GM19463 (cell line): ENCODE data around the gene SEMA3F.

Experiments used
- ATAC-seq: cut with Tn5 transposase; IDR thresholded peaks from one replicate; pipeline ENCODE4 v1.9.1; 2021; ENCODE audit warnings: mild to moderate bottlenecking, moderate library complexity; ENCODE audit not compliant: unreplicated experiment

SEMA3F gene

GRCh38 chr3:50132421-50133282 is 22.5 kb upstream of the SEMA3F start:
- no peak for ATAC-seq

DNA sequence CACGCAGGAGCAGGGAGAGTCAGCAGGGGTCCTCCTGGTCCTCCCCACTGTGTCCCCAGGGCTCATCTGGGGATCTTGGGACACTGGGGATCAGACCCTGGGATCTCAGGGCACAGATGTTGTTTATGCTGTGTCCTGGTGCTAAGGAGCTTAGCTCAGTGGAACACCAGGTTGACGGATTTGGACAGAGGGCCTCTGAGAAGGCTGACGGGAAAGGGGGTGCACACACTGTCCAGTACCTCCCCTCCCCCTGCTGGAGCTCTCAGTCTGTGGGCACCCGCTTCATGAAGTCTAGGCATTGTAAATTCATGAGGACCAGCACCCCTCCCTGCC is 21.9 kb upstream of the SEMA3F start:
- no peak for ATAC-seq

DNA sequence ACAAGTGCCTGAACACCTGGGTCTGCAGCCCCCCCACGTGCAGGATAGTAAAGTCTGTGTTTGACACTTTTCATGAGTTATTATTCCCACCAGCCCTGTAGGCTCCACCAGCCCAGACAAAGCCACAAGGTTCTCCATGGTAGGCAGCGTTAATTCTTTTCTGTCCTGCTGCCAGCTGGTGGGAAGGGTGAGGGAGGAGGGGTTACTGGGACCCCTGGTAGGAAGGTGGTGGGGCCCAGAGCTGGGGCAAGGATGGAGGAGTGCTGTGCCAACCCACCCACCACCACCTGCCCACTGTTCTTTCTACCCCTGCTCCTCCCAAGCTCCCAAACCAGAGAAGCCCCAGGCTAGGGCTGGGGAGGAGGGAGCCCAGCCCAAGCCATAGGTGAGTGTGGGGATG is 20.8 kb upstream of the SEMA3F start:
- ATAC-seq = no peak

DNA sequence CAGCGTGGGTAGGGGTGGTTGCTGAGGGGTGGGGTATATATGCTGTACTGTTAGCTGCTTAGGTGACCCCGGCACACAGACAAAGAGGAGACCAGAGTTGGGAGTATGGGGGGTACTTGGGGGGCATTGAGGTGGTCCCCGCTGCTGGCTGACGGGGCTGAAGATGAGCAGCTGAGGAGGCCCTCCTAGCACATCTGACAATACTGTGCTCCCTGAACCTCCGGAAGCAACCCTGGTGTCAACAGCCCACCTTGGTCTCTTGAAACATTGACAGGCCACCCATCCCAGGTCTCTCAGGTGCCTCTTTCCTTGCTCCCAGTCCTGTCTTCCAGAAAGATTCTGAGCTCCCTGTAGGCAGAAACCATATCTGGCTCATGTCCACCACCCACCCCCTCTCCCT is 19.2 kb upstream of the SEMA3F start:
- no peak for ATAC-seq

DNA sequence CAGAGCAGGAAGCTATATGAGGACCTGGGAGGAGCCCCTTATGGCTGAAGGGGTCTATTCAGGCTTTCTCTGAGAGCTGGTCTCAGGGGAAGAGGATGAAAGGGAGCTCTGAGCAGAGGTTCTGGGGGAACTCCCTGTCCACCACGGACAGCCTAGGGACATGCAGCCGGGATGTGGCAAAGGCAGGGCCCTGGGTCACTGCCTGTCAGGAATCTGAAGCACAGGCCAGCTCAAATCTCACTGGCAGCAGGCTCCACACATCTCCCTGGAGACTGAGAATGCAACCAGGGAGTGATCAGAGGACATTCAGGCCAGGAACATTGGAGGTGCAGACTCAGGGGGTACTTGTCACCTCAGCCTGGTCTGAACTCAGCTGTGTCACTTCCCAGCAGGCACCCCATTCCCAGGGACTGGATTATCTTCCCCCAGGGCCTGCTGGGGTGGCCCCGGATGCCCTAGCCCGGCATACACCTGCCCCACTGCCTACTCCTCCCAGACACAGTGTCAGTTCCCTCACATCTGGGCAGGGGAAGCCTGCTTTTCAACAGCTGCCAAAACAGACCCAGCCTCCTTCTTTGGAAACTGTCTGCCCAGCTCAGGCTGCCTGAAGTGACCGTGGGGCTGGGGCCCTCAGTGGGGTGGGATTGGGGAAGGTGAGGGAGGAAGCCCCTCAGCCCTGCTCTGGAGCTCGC is 18.3 kb upstream of the SEMA3F start:
- ATAC-seq = no peak

DNA sequence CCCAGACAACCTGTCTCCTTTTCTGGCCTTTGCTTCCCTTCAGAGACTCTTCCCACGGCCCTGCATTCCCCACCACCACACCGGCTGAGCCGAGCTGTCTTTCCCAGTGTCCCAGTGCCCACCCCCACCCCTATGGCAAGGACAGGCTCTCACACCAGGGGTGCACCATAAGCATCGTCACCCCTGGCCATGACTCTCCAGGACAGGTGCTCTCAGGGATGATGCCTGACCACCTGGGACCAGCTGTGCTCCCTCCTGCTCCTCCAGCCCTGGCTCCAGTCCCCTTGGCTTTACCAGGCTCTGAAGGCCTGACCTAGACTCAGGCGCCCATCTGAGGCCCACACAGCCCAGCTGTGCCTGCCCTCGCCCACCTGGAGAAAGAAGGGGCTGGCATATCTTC is 17.6 kb upstream of the SEMA3F start:
- no peak for ATAC-seq

GRCh38 chr3:50138266-50139200 is 16.6 kb upstream of the SEMA3F start:
- no peak for ATAC-seq

GRCh38 chr3:50139308-50139707 is 15.8 kb upstream of the SEMA3F start:
- ATAC-seq = no peak

GRCh38 chr3:50139718-50140423 is 15.3 kb upstream of the SEMA3F start:
- ATAC-seq = no peak

DNA sequence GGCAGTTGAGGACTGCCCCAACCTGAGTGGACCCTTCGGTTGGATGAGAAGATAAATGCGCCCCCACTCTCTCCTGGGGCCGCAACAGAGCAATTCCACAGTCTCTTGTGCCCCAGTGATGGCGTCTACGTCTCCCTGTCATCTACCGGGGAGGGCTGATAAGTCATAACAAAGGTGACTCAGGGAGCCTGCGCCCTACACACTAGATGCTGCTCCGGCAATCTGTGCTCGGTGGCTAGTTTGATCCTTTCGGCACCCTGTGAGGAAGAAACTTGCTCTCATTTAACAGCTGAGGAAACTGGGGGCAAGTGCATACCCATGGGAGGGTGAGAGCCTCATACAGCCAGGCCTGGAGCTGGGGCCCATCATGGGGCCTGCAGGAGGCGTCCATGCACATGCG is 14.1 kb upstream of the SEMA3F start:
- no peak for ATAC-seq

DNA sequence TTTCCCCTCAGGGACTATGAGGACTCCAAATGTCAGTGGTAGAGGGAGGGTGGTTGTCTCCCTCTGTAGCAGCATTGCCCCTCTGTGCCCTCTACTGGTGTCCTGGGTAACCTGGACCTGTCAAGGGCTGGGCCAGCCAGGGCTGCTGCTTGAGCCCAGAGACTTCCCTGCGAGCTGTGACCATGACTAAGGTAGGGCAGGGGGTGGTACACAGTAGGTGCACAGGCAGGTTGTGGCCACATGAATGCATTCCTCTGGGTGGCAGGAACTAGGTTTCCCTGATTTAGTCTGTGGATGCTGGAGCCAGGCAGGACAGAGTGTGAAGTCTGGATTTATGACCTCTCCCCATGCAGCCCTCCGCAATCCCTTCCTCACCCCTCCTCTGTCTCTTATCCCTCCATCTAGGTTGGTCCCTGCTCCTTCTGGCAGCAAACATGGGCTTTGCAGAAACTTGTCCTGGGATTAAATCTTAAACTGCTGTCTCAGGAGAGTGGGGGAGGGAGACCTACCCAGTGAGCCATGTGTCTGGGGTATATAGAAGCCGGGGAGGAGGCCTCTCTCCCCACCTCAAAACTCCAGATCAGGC is 8.7 kb upstream of the SEMA3F start:
- ATAC-seq = no peak

DNA sequence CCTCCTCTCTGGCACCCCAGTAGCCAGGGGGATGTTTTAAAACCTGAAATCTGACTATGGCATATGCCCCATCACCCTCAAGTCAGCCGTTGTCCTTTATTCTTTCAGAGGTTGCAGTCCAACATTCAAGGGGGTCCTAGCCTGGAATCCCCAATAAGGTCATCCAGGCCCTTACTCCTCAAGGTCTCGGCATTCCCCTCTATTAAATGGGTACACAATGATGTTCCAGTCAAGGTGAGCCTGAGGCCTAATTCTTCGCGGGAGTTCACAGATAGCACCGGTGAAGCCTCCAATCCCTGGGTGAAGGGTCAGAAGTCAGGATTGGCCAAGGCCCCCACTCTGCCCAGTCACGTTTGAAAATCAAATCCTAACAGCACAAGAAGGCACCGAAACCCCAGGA is 8.1 kb upstream of the SEMA3F start:
- no peak for ATAC-seq

- ATAC-seq = no peak
Measured at GRCh38 chr3:50147447-50147846, 7.7 kb upstream of the SEMA3F start.

- ATAC-seq = no peak
Measured at GRCh38 chr3:50147861-50148260, 7.3 kb upstream of the SEMA3F start.

DNA sequence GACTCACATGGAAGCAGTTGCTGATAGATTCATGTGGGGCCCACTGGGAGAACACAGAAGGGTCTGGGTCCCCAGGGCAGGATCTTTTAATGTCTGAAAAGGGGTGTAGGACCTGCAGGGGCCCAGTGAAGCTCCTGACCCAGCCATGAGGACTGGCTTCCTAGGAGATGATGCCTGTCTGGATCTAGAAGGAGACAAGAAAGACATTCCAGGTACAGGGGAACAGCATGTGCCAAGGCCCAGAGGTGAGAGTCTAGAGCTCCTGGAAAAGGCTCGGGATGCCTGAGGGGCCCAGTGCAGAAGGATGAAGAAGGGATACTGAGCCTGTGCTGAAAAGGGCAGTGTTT is 4.7 kb upstream of the SEMA3F start:
- no peak for ATAC-seq

- no peak for ATAC-seq
Measured at GRCh38 chr3:50150863-50151686, 4.0 kb upstream of the SEMA3F start.

GRCh38 chr3:50151728-50152127 is 3.4 kb upstream of the SEMA3F start:
- ATAC-seq = no peak

DNA sequence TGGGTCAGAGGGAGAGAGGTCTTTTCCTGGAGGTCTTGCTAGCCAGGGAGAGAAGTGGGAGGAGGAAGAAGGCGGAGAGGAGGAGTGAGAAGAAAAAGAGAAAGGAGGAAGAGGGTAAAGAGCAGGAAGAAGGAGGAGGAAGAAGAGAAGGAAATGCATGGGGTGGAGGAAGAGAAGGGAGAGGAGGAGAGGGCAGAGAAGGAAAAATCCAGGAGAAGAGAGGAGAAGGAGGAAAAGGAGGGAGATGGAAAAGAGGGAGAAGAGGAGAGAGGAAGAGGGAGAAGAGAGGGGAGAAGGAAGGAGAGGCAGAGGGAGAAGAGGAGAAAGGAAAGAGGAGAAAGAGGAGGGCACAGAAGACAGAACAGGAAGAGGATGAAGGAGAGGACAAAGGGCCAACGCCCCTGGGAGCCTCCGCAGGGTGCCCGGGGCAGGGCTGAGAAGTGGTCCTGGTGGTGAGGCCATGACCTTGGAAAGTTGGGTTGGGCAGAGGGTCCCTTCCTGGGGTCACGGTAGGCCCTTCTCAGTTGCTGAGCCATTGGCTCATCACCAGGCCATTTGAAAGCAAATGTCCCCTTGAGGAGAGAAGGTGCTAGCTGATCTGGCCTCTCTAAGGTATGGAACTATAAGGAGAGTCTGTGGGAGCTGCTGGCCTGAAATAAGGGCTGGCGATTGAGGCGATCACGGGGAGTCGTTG is 1.2 kb upstream of the SEMA3F start:
- ATAC-seq = no peak

DNA sequence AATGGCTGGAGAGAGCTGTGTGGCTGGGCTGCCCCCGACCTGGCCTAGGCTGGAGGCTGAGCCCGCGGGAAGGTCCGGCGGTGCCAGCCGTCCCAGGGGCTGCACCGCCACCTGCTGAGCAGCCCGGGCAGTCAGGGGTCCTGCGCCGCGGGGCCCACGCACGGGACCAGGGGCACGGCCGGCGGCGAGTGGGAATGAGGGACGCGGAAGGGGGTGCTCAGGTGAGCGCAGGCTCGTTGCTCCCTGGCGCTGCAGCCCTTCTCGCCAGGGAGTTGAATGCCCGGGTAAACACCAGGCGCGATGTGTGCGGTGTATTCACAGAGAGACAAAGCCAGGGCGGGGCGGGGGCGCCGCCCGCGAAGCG is 666 bp upstream of the SEMA3F start:
- ATAC-seq = peak; percentile 21
